GM03348 (cell line): ENCODE measurements around the gene NCOA7.
"Not testable (repeated sequence)": the region's sequence is repeated elsewhere in the genome, so short reads cannot be mapped to it uniquely, and the experiment has no call there.

Source experiments
- DNase-seq: peaks from one replicate; pipeline ENCODE4 v3.0.0; 2012; ENCODE audit warnings: low spot score

Gene NCOA7

GRCh38 chr6:125835221-125835744, 44.5 kb downstream of the NCOA7 start:
- DNase-seq, result peak; percentile 70

- DNase-seq, result no peak
These were observed 45.7 kb downstream of the NCOA7 start for GRCh38 chr6:125836466-125836865.

- DNase-seq, result no peak
These were observed 48.7 kb downstream of the NCOA7 start for GRCh38 chr6:125839471-125839870.

GRCh38 chr6:125839879-125840278, 49.1 kb downstream of the NCOA7 start:
- no peak for DNase-seq

- no peak for DNase-seq
These were observed 50.8 kb downstream of the NCOA7 start for GRCh38 chr6:125841356-125842090.

GRCh38 chr6:125842091-125842626, 51.4 kb downstream of the NCOA7 start:
- DNase-seq, result no peak

GRCh38 chr6:125843593-125843992, 52.8 kb downstream of the NCOA7 start:
- no peak for DNase-seq

GRCh38 chr6:125844989-125845388, 54.2 kb downstream of the NCOA7 start:
- no peak for DNase-seq

GRCh38 chr6:125846292-125847024, 55.7 kb downstream of the NCOA7 start:
- no peak for DNase-seq

- DNase-seq, result not testable (repeated sequence)
These were observed 57.5 kb downstream of the NCOA7 start for GRCh38 chr6:125848286-125848685.

GRCh38 chr6:125850361-125850760, 59.6 kb downstream of the NCOA7 start:
- DNase-seq, result no peak

- DNase-seq, result no peak
These were observed 61.8 kb downstream of the NCOA7 start for GRCh38 chr6:125852587-125852986.

GRCh38 chr6:125853168-125853567, 62.4 kb downstream of the NCOA7 start:
- DNase-seq, result no peak

- no peak for DNase-seq
These were observed 63.0 kb downstream of the NCOA7 start for GRCh38 chr6:125853756-125854155.

- no peak for DNase-seq
These were observed 63.6 kb downstream of the NCOA7 start for GRCh38 chr6:125854355-125854754.

GRCh38 chr6:125855783-125856182, 65.0 kb downstream of the NCOA7 start:
- DNase-seq, result no peak

- no peak for DNase-seq
These were observed 67.1 kb downstream of the NCOA7 start for GRCh38 chr6:125857846-125858245.

GRCh38 chr6:125858427-125859320, 67.9 kb downstream of the NCOA7 start:
- peak; percentile 82 for DNase-seq

GRCh38 chr6:125859727-125860126, 69.0 kb downstream of the NCOA7 start:
- peak; percentile 33 for DNase-seq

- no peak for DNase-seq
These were observed 72.3 kb downstream of the NCOA7 start for GRCh38 chr6:125863023-125863422.

- DNase-seq, result no peak
These were observed 74.3 kb downstream of the NCOA7 start for GRCh38 chr6:125865015-125865414.

- DNase-seq, result no peak
These were observed 75.7 kb downstream of the NCOA7 start for GRCh38 chr6:125866433-125866832.
